Activated CD8-positive, alpha-beta T cell treated with anti-CD3 and anti-CD28 coated beads for 36 hours (primary cell): ENCODE measurements around the gene TMEM82. TPM values are rescaled to one million over a fixed set of nuclear protein-coding genes. Genes with fewer than 3 reads are reported as not detected.

Experiments
- ATAC-seq: fragments of 200-7000 bp; cut with Tn5 transposase; one replicate; pipeline ENCODE4 v1.10.0; 2021; ENCODE audit warnings: mild to moderate bottlenecking, moderate library complexity
- CTCF ChIA-PET: fragments of 350-600 bp; sonication (Branson Sonifier 250); formaldehyde crosslinking; loops from one replicate; lab custom pipeline; 2021; ENCODE audit warnings: antibody characterized with exemption; lab: Charles Lee
- POLR2A ChIA-PET: fragments of 350-600 bp; sonication (Branson Sonifier 250); formaldehyde crosslinking; loops from one replicate; lab custom pipeline; 2021; ENCODE audit warnings: antibody characterized with exemption; lab: Charles Lee
- DNase-seq: peaks from one replicate; pipeline ENCODE4 v3.0.0-alpha.2; 2020
- H3K27ac Mint-ChIP-seq: one replicate; pipeline ENCODE4 v1.8.0; 2021; ENCODE audit warnings: mild to moderate bottlenecking, mixed read lengths
- H3K27me3 Mint-ChIP-seq: one replicate; pipeline ENCODE4 v1.8.0; 2021; ENCODE audit warnings: mixed read lengths
- H3K36me3 Mint-ChIP-seq: one replicate; pipeline ENCODE4 v1.8.0; 2021; ENCODE audit warnings: low read depth, mixed read lengths
- H3K4me1 Mint-ChIP-seq: one replicate; pipeline ENCODE4 v1.8.0; 2021; ENCODE audit warnings: low read depth, mixed read lengths
- H3K4me3 Mint-ChIP-seq: one replicate; pipeline ENCODE4 v1.8.0; 2021; ENCODE audit warnings: mild to moderate bottlenecking, moderate library complexity, mixed read lengths
- H3K9me3 Mint-ChIP-seq: one replicate; pipeline ENCODE4 v1.8.0; 2021; ENCODE audit warnings: mixed read lengths
- intact Hi-C: fragments of 100-400 bp; cut with micrococcal nuclease; formaldehyde crosslinking; loops from one replicate; pipeline ENCODE4 v1.10.0; 2022
- total RNA-seq, 2 experiments: library from RNA; stranded (reverse); gene quantifications; one replicate each; pipeline ENCODE4 v1.2.3, GENCODE V29; 2021
- TF ChIP-seq, protein P1 (sequence below): fragments of 200-600 bp; IDR thresholded peaks from one replicate; pipeline ENCODE4 v1.8.0; 2022; ENCODE audit warnings: antibody characterized with exemption, mild to moderate bottlenecking

The TMEM82 gene
- total RNA-seq, 2 experiments from 2014 or later, result not detected

DNA sequence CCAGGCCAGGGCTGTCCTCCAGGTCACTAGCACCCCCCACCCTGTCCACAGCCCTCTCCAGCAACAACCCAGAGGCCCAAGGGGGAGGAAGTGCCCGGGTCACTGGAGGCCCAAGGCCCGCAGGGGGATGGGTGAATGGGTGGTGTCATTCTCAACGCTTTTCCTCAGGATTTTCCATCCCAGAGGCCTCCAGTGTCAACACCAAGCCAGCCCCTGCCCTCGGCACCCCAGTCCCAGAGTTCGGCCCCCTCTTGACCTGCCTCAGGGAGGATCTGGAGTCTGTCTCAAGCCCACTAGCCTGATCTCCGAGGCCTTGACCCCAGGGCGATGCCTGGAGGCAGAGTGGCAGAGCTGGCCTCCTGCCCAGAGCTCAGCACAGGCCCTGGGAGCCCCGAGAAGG lies 5.1 kb downstream of the TMEM82 start:
- TF ChIP-seq, protein P1, sequence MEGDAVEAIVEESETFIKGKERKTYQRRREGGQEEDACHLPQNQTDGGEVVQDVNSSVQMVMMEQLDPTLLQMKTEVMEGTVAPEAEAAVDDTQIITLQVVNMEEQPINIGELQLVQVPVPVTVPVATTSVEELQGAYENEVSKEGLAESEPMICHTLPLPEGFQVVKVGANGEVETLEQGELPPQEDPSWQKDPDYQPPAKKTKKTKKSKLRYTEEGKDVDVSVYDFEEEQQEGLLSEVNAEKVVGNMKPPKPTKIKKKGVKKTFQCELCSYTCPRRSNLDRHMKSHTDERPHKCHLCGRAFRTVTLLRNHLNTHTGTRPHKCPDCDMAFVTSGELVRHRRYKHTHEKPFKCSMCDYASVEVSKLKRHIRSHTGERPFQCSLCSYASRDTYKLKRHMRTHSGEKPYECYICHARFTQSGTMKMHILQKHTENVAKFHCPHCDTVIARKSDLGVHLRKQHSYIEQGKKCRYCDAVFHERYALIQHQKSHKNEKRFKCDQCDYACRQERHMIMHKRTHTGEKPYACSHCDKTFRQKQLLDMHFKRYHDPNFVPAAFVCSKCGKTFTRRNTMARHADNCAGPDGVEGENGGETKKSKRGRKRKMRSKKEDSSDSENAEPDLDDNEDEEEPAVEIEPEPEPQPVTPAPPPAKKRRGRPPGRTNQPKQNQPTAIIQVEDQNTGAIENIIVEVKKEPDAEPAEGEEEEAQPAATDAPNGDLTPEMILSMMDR, result no peak
- Mint-ChIP-seq H3K27me3 (peaks cover 2% of the 10 kb centered on the region), H3K36me3 (no peaks in the 10 kb centered on the region), H3K4me1 (no peaks in the 10 kb centered on the region), H3K27ac (no peak overlapping the region), H3K9me3 (no peaks in the 10 kb centered on the region), H3K4me3 (no peak overlapping the region)
- ChIA-PET CTCF (no interaction called here), POLR2A (no interaction called here)
- intact Hi-C loops, result loop anchor here (10.0 kb wide), 1 partner anchor 153 kb away; no protein-coding TSS in a partner anchor
- no peak for DNase-seq
- ATAC-seq, result no peak

DNA sequence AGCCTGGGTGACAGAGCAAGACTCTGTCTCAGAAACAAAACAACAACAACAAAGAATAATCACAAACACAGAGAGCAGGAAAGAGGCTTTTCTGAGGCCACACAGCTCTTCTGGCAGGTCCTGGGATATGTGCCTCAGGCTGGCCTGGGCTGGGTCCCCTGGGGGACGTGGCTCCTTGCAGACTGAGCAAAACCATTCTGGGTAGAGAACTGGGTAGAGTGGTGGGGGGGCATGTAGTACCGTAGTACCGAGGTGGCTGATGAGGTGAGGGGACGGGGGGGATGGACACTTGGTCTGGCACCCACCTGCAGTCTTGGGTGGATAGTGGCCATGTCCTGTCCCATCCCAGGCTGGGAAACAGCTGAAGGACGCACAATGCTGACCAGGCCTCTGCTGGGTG lies 6.0 kb downstream of the TMEM82 start:
- no peak for ATAC-seq

DNA sequence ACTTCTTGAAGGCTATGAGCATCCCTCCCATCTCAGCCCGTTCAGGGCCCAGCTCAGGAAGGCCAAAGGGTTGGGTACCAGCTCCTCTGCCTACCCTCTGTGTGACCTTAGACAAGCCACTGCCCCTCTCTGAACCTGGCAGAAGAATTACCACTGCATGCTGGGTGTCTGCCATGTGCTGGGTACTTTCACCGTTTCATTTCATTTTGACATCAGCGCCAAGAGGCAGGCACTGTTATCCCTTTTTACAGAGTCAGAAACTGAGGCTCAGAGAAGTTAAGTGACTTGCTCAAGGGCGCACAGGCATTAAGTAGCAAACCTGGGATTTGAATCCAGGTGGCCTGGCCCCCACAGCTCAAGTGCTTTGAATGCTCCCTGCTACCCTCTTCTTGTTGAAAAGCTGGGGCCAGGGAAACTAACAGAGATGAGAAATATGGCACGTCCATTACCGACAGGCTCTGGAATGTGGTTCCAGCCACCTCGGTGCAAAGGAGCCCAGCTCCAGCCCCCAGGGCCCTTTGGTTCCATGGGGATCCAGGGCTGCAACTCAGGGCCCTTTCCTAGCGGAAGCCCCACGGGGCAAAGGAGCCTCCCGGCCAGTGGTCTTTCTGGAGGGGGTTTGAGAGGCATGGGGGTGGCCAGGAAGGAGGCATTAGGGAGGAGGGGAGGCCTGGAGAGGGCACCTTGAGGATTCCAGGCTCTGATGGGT lies 6.5 kb downstream of the TMEM82 start:
- ChIA-PET POLR2A (no interaction called here), CTCF (interaction anchor here (0.7 to 1.5 kb wide), 2 partner anchors 9 to 43 kb away, joined by 3 to 4 read pairs; no protein-coding TSS in a partner anchor)
- no peak for ATAC-seq
- H3K27ac Mint-ChIP-seq, result no peak overlapping the region
- no peaks in the 10 kb centered on the region for H3K4me1 Mint-ChIP-seq
- intact Hi-C loops, result loop anchor here (10.0 kb wide), 1 partner anchor 154 kb away; no protein-coding TSS in a partner anchor
- H3K9me3 Mint-ChIP-seq, result no peaks in the 10 kb centered on the region
- H3K4me3 Mint-ChIP-seq, result no peak overlapping the region
- TF ChIP-seq, protein P1, result no peak
- peaks cover 2% of the 10 kb centered on the region for H3K27me3 Mint-ChIP-seq
- DNase-seq, result no peak
- no peaks in the 10 kb centered on the region for H3K36me3 Mint-ChIP-seq

More for the DNA sequence above, 6.0 kb downstream of the TMEM82 start:
- peaks cover 2% of the 10 kb centered on the region for H3K27me3 Mint-ChIP-seq
- ChIA-PET POLR2A (no interaction called here), CTCF (interaction anchor here (0.7 to 1.5 kb wide), 2 partner anchors 8 to 43 kb away, joined by 3 to 4 read pairs; no protein-coding TSS in a partner anchor)
- TF ChIP-seq, protein P1, result no peak
- no peaks in the 10 kb centered on the region for H3K9me3 Mint-ChIP-seq
- H3K36me3 Mint-ChIP-seq, result no peaks in the 10 kb centered on the region
- no peak for DNase-seq
- H3K4me1 Mint-ChIP-seq, result no peaks in the 10 kb centered on the region
- H3K4me3 Mint-ChIP-seq, result no peak overlapping the region
- no peak overlapping the region for H3K27ac Mint-ChIP-seq
- intact Hi-C loops, result loop anchor here (10.0 kb wide), 1 partner anchor 153 kb away; no protein-coding TSS in a partner anchor

DNA sequence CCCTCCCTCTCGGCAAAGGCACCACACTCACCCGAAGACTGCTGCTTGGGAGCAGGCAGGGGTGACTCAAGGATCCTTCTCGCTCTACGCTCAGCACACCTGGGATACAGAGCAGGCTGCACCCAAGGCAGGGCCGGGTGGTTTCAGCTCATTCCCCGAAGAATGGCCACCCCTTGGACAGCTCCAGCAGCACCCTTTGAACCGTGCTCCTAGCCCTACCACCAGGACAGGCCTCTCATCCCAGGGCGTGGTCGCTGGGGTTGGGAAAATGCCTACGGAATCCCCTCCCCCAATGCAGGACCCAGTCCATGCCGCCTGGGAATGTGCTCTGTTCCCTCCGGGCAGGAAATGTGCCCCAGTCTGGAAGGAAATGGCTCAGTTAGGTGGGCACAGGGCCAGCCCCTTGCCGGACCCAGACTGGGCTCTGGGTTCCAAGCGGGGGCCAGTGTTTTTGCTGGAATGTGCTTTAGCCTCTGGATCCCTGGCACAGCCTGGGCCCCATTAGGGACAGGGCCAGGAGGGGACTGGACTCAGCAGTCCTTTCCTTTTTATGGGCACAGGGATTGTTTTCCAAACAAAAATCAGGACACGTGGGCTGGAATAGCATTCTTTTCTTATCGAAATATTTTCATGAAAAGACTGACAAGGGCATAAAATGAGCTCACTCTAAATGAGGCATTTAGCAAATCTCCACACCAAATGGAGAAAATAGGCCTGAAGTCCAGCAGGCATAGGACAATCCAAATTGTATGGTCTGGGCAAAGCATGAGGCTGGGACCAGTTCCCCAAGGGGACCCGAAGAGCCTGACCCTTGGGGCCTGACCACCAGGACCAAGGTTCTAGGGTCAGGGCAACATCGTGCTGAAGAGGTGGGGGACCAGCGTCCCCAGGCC lies 7.3 kb downstream of the TMEM82 start:
- no peak for DNase-seq
- TF ChIP-seq, protein P1, result no peak
- intact Hi-C loops, result loop anchor here (10.0 kb wide), 1 partner anchor 155 kb away; no protein-coding TSS in a partner anchor
- Mint-ChIP-seq H3K4me3 (no peak overlapping the region), H3K27ac (no peak overlapping the region), H3K9me3 (no peaks in the 10 kb centered on the region), H3K36me3 (no peaks in the 10 kb centered on the region), H3K27me3 (peaks cover 2% of the 10 kb centered on the region), H3K4me1 (no peaks in the 10 kb centered on the region)
- ChIA-PET POLR2A (no interaction called here), CTCF (interaction anchor here (1.5 kb wide), 1 partner anchor 42 kb away, joined by 4 read pairs; no protein-coding TSS in a partner anchor)
- ATAC-seq, result no peak
